ENCODE measurements around the gene PDE1A.

PDE1A gene

GRCh38 chr2:182113334-182113733, 313.5 kb downstream of the PDE1A start:
- DNase-seq, result no peak

- no peak for DNase-seq
Measured at GRCh38 chr2:182110347-182110746, 316.5 kb downstream of the PDE1A start.

GRCh38 chr2:182103526-182103925, 323.3 kb downstream of the PDE1A start:
- DNase-seq, result no peak

- no peak for DNase-seq
Measured at GRCh38 chr2:182101263-182101662, 325.6 kb downstream of the PDE1A start.

- no peak for DNase-seq
Measured at GRCh38 chr2:182098648-182099047, 328.2 kb downstream of the PDE1A start.

GRCh38 chr2:182097571-182098164, 329.2 kb downstream of the PDE1A start:
- no peak for DNase-seq

- no peak for DNase-seq
Measured at GRCh38 chr2:182090486-182090885, 336.4 kb downstream of the PDE1A start.

Data from hematopoietic multipotent progenitor cell treated with erythropoietin and hydrocortisone succinate and interleukin-3 and kit ligand, for 8 days (in vitro differentiated cells).